ENCODE data around the gene SDK2.

SDK2 gene

DNA sequence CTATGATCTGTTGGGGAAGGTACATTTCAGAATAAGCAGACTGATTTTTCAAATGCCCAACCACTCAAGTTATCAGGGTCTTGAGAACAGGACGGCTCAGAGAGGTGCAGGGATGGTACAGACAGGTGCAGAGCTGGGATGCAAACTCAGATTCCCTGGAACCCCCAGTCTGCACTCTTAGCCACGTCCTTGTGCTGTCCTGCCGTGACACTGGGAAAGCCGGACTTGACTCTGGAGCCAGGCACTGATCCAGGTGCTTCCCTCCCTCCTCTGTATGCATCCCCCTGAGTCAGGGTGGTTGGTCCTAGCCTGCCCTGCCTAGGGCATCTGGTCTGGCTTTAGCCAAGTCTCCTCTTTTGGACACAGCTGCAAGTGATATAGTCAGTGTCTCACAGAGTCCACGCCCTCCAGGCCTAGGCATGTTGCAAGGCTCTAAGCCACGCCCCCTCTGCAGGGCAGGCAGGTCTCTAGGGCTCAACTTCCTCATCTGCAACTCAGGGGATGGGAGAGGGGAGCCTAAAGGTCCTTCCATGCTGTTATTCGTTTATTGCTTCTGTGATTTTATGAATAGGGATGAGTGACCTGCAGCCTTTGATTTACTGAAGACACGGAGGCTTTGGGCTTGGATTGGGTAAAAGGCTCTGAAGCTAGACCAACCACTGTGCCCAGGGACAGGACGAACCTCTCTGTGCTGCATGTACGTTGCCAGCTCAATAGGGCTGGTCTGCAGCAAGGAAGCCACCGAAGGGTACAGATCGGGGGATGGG is 97.3 kb downstream of the SDK2 start:
- Histone ChIP-seq H3K27me3 (replicated peaks; ENCODE audit: insufficient read depth, low read length) (peaks cover 100% of the 10 kb centered on the region), H3K36me3 (replicated peaks; ENCODE audit: insufficient read depth, low read length) (no peaks in the 10 kb centered on the region), H3K79me2 (ENCODE audit: low read length) (no peaks in the 10 kb centered on the region), H3K4me2 (ENCODE audit: low read depth, low read length) (no peak overlapping the region), H2AFZ (ENCODE audit: low read length) (no peak overlapping the region), H3F3A (ENCODE audit: insufficient read depth, low read length) (no peaks in the 10 kb centered on the region), H3K9me2 (replicated peaks; ENCODE audit: insufficient read depth, low read length) (no peaks in the 10 kb centered on the region), H4K20me1 (ENCODE audit: insufficient read depth, low read length) (no peaks in the 10 kb centered on the region), H3K9me3 (replicated peaks; ENCODE audit: insufficient read depth, low read length) (no peaks in the 10 kb centered on the region), H3K27ac (ENCODE audit: low read length) (no peak overlapping the region), H3K9ac (ENCODE audit: low read length) (no peak overlapping the region), H3K4me1 (ENCODE audit: low read length) (no peaks in the 10 kb centered on the region), H3K4me3 (ENCODE audit: low read length) (no peak overlapping the region)
- DNase-seq, result peak; percentile 18
- TF ChIP-seq EZH2phosphoT487 (IDR thresholded peaks at IDR 0.05; ENCODE audit: low read length) (no peak), CTCF (IDR thresholded peaks at IDR 0.05; ENCODE audit: low read length) (no peak), EZH2 (optimal IDR thresholded peaks at IDR 0.05; ENCODE audit: low read depth, low read length) (no peak)

DNA sequence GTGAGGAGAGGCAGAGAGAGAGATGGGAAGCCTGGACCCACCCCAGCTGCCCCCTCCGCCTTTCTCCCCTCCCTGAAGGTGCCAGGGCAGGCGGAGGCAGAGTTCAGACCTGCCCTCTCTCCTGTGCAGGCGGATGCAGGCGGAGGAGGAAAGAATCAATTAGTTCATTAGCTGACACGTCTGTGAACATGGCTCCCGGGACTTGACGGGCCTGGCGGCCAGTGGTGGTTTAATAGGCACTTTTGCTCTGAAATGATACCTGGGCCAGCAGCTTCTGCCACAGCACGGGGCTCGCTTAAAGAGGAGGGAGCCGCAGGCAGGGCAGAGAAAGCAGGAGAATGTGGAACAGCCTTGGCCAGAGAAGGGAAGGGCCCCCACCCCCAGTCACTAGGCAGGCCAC is 98.1 kb downstream of the SDK2 start:
- TF ChIP-seq EZH2phosphoT487 (IDR thresholded peaks at IDR 0.05; ENCODE audit: low read length) (no peak), CTCF (IDR thresholded peaks at IDR 0.05; ENCODE audit: low read length) (no peak), EZH2 (optimal IDR thresholded peaks at IDR 0.05; ENCODE audit: low read depth, low read length) (no peak)

DNA sequence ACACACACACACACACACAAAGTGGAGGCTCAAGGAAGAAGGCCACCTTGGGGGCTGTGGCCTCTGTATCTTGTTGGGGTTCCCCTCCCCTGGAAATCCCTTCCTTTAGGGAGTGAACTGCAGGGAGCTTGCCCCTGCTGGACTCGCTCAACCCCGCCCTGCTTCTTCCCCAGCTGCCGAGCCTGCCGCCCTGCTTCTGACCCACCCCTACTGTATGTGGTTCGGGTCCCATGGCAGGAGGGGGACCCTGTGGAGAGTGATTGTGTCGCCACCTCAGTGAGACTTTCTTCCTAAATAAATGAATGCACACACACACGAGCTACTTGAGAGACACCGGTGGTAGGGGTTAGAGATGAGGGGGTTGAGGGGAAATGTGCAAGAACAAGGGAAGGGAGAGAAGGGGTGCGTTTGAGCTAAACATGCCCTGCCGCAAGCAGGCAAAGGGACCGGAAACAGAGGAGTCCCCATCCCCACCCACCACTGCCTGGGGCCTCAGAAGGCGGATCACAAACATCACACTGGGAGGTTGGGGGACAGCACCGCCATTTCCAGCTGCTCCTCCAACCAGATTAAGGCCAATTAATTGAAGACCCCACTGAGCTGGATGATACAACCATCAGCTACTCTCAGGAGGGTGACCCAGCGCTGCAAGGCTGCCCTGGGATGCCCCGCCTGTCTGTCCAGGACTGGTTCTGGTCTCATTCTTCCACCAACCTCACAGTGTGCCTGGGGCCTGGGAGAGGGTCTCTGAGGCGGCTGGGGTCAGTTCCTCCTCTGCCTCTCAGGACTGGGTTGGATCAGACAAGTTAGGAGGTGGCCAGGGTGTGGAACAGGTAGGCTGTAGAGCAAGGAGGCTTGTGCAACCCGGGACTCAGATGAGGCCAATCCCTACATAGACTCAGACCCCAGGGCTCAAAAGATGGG is 98.9 kb downstream of the SDK2 start:
- no peaks in the 10 kb centered on the region for H3K36me3 ChIP-seq (replicated peaks; ENCODE audit: insufficient read depth, low read length)
- H4K20me1 ChIP-seq (ENCODE audit: insufficient read depth, low read length), result no peaks in the 10 kb centered on the region
- H3K9ac ChIP-seq (ENCODE audit: low read length), result no peak overlapping the region
- H3K4me2 ChIP-seq (ENCODE audit: low read depth, low read length), result no peak overlapping the region
- H3K27me3 ChIP-seq (replicated peaks; ENCODE audit: insufficient read depth, low read length), result peaks cover 97% of the 10 kb centered on the region
- TF ChIP-seq CTCF (IDR thresholded peaks at IDR 0.05; ENCODE audit: low read length) (no peak), EZH2phosphoT487 (IDR thresholded peaks at IDR 0.05; ENCODE audit: low read length) (no peak), EZH2 (optimal IDR thresholded peaks at IDR 0.05; ENCODE audit: low read depth, low read length) (no peak)
- H3K27ac ChIP-seq (ENCODE audit: low read length), result no peak overlapping the region
- no peaks in the 10 kb centered on the region for H3K9me3 ChIP-seq (replicated peaks; ENCODE audit: insufficient read depth, low read length)
- no peaks in the 10 kb centered on the region for H3F3A ChIP-seq (ENCODE audit: insufficient read depth, low read length)
- H3K9me2 ChIP-seq (replicated peaks; ENCODE audit: insufficient read depth, low read length), result no peaks in the 10 kb centered on the region
- no peak for DNase-seq
- no peak overlapping the region for H2AFZ ChIP-seq (ENCODE audit: low read length)
- H3K4me3 ChIP-seq (ENCODE audit: low read length), result no peak overlapping the region
- H3K79me2 ChIP-seq (ENCODE audit: low read length), result no peaks in the 10 kb centered on the region
- H3K4me1 ChIP-seq (ENCODE audit: low read length), result no peaks in the 10 kb centered on the region

More for the DNA sequence above, 98.1 kb downstream of the SDK2 start:
- H2AFZ ChIP-seq (ENCODE audit: low read length), result no peak overlapping the region
- no peaks in the 10 kb centered on the region for H3K9me3 ChIP-seq (replicated peaks; ENCODE audit: insufficient read depth, low read length)
- H3K4me1 ChIP-seq (ENCODE audit: low read length), result no peaks in the 10 kb centered on the region
- H3K4me3 ChIP-seq (ENCODE audit: low read length), result no peak overlapping the region
- no peaks in the 10 kb centered on the region for H3K79me2 ChIP-seq (ENCODE audit: low read length)
- H3K9ac ChIP-seq (ENCODE audit: low read length), result no peak overlapping the region
- H3F3A ChIP-seq (ENCODE audit: insufficient read depth, low read length), result no peaks in the 10 kb centered on the region
- H3K36me3 ChIP-seq (replicated peaks; ENCODE audit: insufficient read depth, low read length), result no peaks in the 10 kb centered on the region
- no peak overlapping the region for H3K4me2 ChIP-seq (ENCODE audit: low read depth, low read length)
- no peaks in the 10 kb centered on the region for H3K9me2 ChIP-seq (replicated peaks; ENCODE audit: insufficient read depth, low read length)
- H3K27me3 ChIP-seq (replicated peaks; ENCODE audit: insufficient read depth, low read length), result peaks cover 98% of the 10 kb centered on the region
- no peak for DNase-seq
- H4K20me1 ChIP-seq (ENCODE audit: insufficient read depth, low read length), result no peaks in the 10 kb centered on the region
- no peak overlapping the region for H3K27ac ChIP-seq (ENCODE audit: low read length)

Measured in MM.1S (cell line).